ENCODE results near the gene JDP2. TPM values are rescaled to one million over a fixed set of nuclear protein-coding genes. Genes with fewer than 3 reads are reported as not detected.

Gene JDP2
- total RNA-seq, 1 donor from 2014 or later: 58.0 TPM

DNA sequence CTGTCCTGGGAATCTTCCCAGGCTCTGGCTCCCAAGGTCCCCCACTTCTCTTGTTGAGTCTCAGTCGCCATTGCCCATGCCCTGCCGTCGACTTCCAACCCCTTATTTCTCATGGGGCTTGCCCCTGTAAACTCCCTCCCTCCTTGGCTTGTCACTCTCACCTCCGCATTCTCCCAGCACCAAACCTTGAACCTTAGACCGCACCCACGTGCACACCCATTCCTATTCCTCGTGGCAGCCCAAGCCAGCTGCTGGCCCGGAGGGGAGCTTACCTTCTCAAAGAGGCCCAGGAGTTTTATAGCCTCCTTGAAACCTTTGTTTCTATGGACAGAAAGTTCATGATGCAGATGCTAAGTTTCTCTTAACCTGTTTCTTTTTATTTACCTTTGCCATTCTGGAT, 4.6 kb downstream of the JDP2 start:
- H3K4me1 ChIP-seq: peaks cover 56% of the 10 kb centered on the region
- intact Hi-C loops (cut with DNase I): loop anchor here (10.0 kb wide), 1 partner anchor 128 kb away; no protein-coding TSS in a partner anchor
- peaks cover 47% of the 10 kb centered on the region for H3K36me3 ChIP-seq
- H3K9me3 ChIP-seq: no peaks in the 10 kb centered on the region
- no peak overlapping the region for H3K27ac ChIP-seq
- DNase-seq (no peak), ATAC-seq (no peak)
- TF ChIP-seq, protein P1, sequence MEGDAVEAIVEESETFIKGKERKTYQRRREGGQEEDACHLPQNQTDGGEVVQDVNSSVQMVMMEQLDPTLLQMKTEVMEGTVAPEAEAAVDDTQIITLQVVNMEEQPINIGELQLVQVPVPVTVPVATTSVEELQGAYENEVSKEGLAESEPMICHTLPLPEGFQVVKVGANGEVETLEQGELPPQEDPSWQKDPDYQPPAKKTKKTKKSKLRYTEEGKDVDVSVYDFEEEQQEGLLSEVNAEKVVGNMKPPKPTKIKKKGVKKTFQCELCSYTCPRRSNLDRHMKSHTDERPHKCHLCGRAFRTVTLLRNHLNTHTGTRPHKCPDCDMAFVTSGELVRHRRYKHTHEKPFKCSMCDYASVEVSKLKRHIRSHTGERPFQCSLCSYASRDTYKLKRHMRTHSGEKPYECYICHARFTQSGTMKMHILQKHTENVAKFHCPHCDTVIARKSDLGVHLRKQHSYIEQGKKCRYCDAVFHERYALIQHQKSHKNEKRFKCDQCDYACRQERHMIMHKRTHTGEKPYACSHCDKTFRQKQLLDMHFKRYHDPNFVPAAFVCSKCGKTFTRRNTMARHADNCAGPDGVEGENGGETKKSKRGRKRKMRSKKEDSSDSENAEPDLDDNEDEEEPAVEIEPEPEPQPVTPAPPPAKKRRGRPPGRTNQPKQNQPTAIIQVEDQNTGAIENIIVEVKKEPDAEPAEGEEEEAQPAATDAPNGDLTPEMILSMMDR (IDR thresholded peaks at IDR 0.05): no peak
- H3K27me3 ChIP-seq: no peaks in the 10 kb centered on the region
- H3K4me3 ChIP-seq: no peak overlapping the region

DNA sequence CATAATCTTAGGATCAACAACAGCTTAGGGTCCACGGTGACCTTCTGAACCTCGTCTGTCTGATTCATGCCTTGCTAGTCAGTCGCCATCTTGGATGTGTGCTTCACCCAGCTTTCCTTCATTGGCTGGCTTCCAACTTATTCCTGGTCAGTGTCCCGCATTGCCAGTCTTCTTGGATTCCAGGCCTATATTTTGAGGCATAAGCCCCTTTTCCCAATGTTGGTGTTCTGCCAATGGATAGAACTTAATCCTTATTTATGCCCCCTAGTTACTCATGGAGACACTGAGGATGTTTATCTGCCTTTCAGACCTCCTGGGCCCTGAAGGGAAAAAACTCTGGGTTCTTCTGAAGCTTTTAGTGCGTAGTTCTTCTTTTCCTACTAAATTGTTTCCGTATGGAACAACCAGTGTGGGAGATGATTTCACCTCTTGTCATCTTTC, 5.8 kb downstream of the JDP2 start:
- no peak for DNase-seq
- Histone ChIP-seq H3K9me3 (no peaks in the 10 kb centered on the region), H3K36me3 (peaks cover 60% of the 10 kb centered on the region), H3K27me3 (no peaks in the 10 kb centered on the region), H3K4me1 (peaks cover 67% of the 10 kb centered on the region), H3K27ac (no peak overlapping the region), H3K4me3 (no peak overlapping the region)
- TF ChIP-seq, protein P1 (IDR thresholded peaks at IDR 0.05): no peak
- intact Hi-C loops (cut with DNase I): loop anchor here (10.0 kb wide), 1 partner anchor 129 kb away; no protein-coding TSS in a partner anchor
- ATAC-seq: no peak

DNA sequence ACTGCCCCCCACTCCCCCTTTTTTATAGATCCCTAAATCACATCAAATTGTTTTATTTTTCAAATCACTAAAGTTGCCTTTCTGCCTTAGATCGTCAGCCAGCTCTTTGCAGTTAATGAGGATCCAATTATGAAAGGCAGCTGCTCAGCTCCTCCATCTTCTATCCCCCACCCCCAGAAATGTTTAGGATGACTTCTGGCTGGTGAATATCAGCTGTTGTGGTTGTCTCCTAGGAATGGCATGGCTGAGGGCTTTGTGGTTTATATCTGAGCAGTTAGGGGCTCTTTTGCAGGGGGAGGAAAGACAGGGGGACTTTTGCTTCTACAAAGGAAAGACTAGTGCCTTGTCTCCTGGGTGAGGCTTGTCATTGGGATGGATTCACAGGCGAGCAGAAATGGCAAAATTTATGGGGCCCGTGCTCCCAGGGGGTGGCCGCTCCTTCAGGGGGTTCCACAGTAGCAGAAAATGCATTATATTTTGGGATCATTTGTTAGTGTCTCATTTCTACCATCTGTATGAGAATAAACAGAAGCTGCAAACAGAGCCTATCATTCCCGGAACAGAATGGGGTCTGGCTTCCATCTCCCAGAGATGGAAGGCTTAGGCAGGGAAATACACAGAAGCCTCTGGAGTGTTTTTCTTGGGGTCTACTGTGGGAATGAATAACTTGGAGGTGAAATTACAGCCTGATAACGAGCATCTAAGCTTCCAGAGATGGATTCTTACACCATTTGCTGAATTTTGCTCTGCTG, 6.5 kb downstream of the JDP2 start:
- Histone ChIP-seq H3K27me3 (no peaks in the 10 kb centered on the region), H3K27ac (no peak overlapping the region), H3K36me3 (peaks cover 65% of the 10 kb centered on the region), H3K4me1 (peaks cover 64% of the 10 kb centered on the region), H3K9me3 (no peaks in the 10 kb centered on the region), H3K4me3 (no peak overlapping the region)
- ATAC-seq: no peak
- no peak for DNase-seq
- TF ChIP-seq, protein P1 (IDR thresholded peaks at IDR 0.05): no peak
- intact Hi-C loops (cut with DNase I): loop anchor here (10.0 kb wide), 1 partner anchor 130 kb away; no protein-coding TSS in a partner anchor

DNA sequence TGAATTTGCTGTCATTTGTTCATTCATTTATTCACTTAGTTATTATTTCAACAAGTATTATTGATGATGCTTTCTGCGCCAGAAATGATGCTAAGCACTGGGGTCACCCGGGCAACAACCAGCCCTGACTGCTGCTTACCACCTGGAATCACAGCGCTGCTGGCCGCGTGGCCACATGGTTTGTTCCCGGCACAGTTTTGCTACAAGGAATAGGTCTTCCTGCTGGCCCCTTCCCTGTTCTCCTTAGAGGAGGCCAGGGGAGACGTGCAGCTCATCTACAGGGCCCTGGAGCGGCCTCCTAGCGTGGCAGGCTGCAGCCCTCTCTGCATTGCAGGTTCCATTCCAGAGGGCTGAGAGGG, 7.0 kb downstream of the JDP2 start:
- no peak for DNase-seq
- intact Hi-C loops (cut with DNase I): loop anchor here (10.0 kb wide), 1 partner anchor 130 kb away; no protein-coding TSS in a partner anchor
- Histone ChIP-seq H3K27ac (no peak overlapping the region), H3K9me3 (no peaks in the 10 kb centered on the region), H3K27me3 (no peaks in the 10 kb centered on the region), H3K4me3 (no peak overlapping the region), H3K4me1 (peaks cover 58% of the 10 kb centered on the region), H3K36me3 (peaks cover 71% of the 10 kb centered on the region)
- TF ChIP-seq, protein P1 (IDR thresholded peaks at IDR 0.05): no peak
- no peak for ATAC-seq

DNA sequence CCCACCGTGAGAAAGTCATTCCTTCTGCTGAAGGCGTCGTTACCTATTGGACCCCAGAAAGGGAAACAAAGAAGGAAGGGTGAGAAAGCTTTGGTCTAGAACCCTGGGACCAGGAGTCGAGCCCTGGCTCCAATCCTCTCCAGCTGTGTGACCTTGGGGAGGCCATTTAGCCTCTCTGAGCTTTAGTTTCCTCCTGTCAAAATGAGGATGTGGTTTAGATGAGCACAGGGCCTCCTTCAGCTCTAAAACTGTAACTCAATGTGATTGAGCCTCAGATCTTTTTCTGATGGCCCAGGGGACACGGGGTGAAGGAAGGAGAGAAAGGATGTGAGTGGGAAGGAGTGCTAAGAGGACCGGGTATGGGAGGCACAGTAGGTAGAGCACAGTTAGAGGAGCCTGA, 7.7 kb downstream of the JDP2 start:
- TF ChIP-seq, protein P1 (IDR thresholded peaks at IDR 0.05): no peak
- no peaks in the 10 kb centered on the region for H3K27me3 ChIP-seq
- DNase-seq (no peak), ATAC-seq (peak; percentile 45)
- peaks cover 77% of the 10 kb centered on the region for H3K36me3 ChIP-seq
- no peak overlapping the region for H3K27ac ChIP-seq
- H3K4me1 ChIP-seq: peaks cover 56% of the 10 kb centered on the region
- no peaks in the 10 kb centered on the region for H3K9me3 ChIP-seq
- intact Hi-C loops (cut with DNase I): loop anchor here (10.0 kb wide), 1 partner anchor 131 kb away; no protein-coding TSS in a partner anchor
- H3K4me3 ChIP-seq: no peak overlapping the region

Data from upper lobe of right lung (tissue), 1 donor.